AG04450 (cell line): Measurements from ENCODE around the gene BMP10. TPM values are rescaled to one million over a fixed set of nuclear protein-coding genes. Genes with fewer than 3 reads are reported as not detected.

Experiments
- CTCF ChIA-PET: fragments of 300-600, 350-600 bp; formaldehyde crosslinking; extraction: SDS; loops from one replicate; lab custom pipeline; 2022; ENCODE audit warnings: antibody characterized with exemption, inconsistent platforms; lab: Charles Lee
- POLR2A ChIA-PET: fragments of 350-600 bp; formaldehyde crosslinking; extraction: SDS; loops from one replicate; lab custom pipeline; 2021; ENCODE audit warnings: antibody characterized with exemption, inconsistent platforms; lab: Yijun Ruan, JAX
- DNase-seq: peaks from one replicate; pipeline ENCODE4 v3.0.0-alpha.2; 2011; ENCODE audit warnings: low read depth, low spot score
- H3K27ac ChIP-seq: one replicate; pipeline ENCODE4 v1.5.1; 2012; ENCODE audit warnings: low read depth, low read length, control low read depth
- H3K27me3 ChIP-seq: one replicate; pipeline ENCODE4 v1.6.0; 2012; ENCODE audit warnings: low read length; ENCODE audit not compliant: control insufficient read depth, insufficient read depth
- H3K4me3 ChIP-seq: 2 replicates; pipeline ENCODE4 v1.5.1; 2011; ENCODE audit warnings: mild to moderate bottlenecking, low read depth, low read length, control low read depth
- H3K9me3 ChIP-seq: 2 replicates; pipeline ENCODE4 v1.5.1; 2012; ENCODE audit warnings: low read length; ENCODE audit not compliant: control insufficient read depth, insufficient read depth
- CTCF ChIP-seq: IDR thresholded peaks from 2 replicates; pipeline ENCODE4 v1.5.1; 2011; ENCODE audit warnings: low read depth, low read length, control low read depth, inconsistent platforms
- polyA plus RNA-seq: library from polyadenylated mRNA; depleted of rRNA; stranded (reverse); fragments of >200 nt; gene quantifications from 2 replicates; pipeline ENCODE4 v1.2.3, GENCODE V29; 2011

Gene BMP10
- polyA plus RNA-seq, 1 experiment = not detected

- ChIA-PET CTCF (interaction anchor here (0.6 to 4.1 kb wide), 15 partner anchors 10 to 1599 kb away, joined by 3 to 39 read pairs (median 3); no protein-coding TSS in a partner anchor), POLR2A (no interaction called here)
- no peak overlapping the region for H3K27ac ChIP-seq
- no peak overlapping the region for H3K4me3 ChIP-seq
- DNase-seq = no peak
- H3K9me3 ChIP-seq = 0 out of 2 replicates have a peak, but pooled peaks cover 3% of the 10 kb centered on the region
- H3K27me3 ChIP-seq = peaks cover 4% of the 10 kb centered on the region
- TF ChIP-seq CTCF = no peak
Measured at GRCh38 chr2:68838641-68839040, 32.6 kb downstream of the BMP10 start.

DNA sequence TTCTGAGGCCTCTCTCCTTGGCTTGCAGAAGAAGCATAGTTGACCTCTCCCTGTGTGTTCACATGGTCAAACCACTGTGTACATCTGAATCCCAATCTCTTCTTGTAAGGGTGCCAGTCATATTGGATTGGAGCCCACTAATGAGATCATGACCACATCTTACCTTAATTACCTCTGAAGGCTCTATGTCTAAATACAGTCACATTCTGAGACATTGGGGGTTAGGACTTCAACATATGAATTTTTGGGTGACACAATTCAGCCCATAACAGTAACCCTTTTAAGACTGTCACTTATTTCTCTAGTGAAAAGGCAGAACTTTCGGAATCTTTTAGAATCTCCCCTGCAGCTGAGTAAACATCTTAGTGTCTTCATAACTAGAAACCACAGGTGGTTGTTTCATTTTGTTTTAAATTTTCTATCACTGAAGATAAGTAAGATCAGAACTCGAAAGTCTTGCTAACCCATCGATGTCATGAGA is 33.3 kb downstream of the BMP10 start:
- no peak for TF ChIP-seq CTCF
- ChIA-PET CTCF (interaction anchor here (0.6 to 4.1 kb wide), 11 partner anchors 10 to 1598 kb away, joined by 3 to 39 read pairs (median 3); no protein-coding TSS in a partner anchor), POLR2A (no interaction called here)
- peak; percentile 47 for DNase-seq
- Histone ChIP-seq H3K27me3 (peaks cover 3% of the 10 kb centered on the region), H3K27ac (no peak overlapping the region), H3K9me3 (0 out of 2 replicates have a peak, but pooled peaks cover 3% of the 10 kb centered on the region), H3K4me3 (no peak overlapping the region)

- ChIA-PET CTCF (interaction anchor here (0.5 to 4.1 kb wide), 8 partner anchors 13 to 374 kb away, joined by 3 to 39 read pairs (median 4); no protein-coding TSS in a partner anchor), POLR2A (no interaction called here)
- DNase-seq = no peak
- no peaks in the 10 kb centered on the region for H3K27me3 ChIP-seq
- no peak overlapping the region for H3K27ac ChIP-seq
- 0 out of 2 replicates have a peak, but pooled peaks cover 3% of the 10 kb centered on the region for H3K9me3 ChIP-seq
- TF ChIP-seq CTCF = peak; percentile 65
- H3K4me3 ChIP-seq = no peak overlapping the region
Measured at GRCh38 chr2:68837164-68837860, 33.9 kb downstream of the BMP10 start.

DNA sequence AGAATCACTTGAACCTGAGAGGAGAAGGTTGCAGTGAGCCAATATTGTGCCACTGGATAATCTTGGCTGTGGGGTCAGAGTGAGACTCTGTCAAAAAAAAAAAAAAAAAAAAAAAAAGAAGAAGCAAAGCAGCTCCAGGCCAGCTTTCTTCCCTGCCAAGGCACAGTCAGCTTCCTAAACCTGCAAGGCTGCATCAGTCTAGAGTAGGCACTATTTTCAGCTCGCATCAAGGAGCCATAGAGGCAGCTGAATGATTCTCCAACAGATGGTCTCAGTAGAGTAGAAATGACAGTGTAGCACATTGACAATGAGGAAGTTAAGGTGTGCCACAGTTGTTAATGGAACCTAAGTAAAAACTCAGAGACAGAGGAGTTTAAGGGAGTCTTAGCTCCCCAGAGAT is 35.6 kb downstream of the BMP10 start:
- 0 out of 2 replicates have a peak, but pooled peaks cover 3% of the 10 kb centered on the region for H3K9me3 ChIP-seq
- H3K27me3 ChIP-seq = no peaks in the 10 kb centered on the region
- ChIA-PET CTCF (interaction anchor here (1.8 to 4.1 kb wide), 2 partner anchors 23 to 83 kb away, joined by 4 to 39 read pairs; no protein-coding TSS in a partner anchor), POLR2A (no interaction called here)
- DNase-seq = no peak
- TF ChIP-seq CTCF = no peak
- no peak overlapping the region for H3K4me3 ChIP-seq
- H3K27ac ChIP-seq = no peak overlapping the region
